ENCODE data around the gene RDH11.

DNA sequence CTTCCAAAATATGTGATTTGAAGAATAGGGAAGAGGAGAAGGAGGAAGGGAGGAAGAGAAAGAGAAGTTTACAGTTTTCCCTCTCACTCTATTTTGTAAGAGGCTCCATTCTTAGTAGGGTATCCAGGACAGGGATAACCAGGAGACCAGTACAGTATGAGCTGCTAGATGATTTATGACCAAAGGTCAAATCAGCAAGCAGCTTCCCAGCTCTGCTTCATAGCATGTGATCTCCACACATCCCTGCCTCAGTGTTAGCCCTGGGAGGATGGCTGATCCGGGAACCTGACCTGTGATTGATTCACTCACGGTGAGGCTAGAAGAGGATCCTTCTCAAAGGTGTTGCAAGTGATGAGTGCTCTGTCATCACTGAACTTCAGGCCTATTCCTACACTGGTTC, 22.7 kb upstream of the RDH11 start:
- TF ChIP-seq, protein P1, sequence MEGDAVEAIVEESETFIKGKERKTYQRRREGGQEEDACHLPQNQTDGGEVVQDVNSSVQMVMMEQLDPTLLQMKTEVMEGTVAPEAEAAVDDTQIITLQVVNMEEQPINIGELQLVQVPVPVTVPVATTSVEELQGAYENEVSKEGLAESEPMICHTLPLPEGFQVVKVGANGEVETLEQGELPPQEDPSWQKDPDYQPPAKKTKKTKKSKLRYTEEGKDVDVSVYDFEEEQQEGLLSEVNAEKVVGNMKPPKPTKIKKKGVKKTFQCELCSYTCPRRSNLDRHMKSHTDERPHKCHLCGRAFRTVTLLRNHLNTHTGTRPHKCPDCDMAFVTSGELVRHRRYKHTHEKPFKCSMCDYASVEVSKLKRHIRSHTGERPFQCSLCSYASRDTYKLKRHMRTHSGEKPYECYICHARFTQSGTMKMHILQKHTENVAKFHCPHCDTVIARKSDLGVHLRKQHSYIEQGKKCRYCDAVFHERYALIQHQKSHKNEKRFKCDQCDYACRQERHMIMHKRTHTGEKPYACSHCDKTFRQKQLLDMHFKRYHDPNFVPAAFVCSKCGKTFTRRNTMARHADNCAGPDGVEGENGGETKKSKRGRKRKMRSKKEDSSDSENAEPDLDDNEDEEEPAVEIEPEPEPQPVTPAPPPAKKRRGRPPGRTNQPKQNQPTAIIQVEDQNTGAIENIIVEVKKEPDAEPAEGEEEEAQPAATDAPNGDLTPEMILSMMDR (IDR thresholded peaks at IDR 0.05; ENCODE audit: borderline replicate concordance, extremely low read depth, low read length, poor library complexity, severe bottlenecking), result no peak
- TF ChIP-seq EZH2 (IDR thresholded peaks at IDR 0.05; ENCODE audit: borderline replicate concordance, low read depth, low read length, severe bottlenecking), result no peak
